Inferior parietal cortex (tissue), 1 donor: Measurements from ENCODE around the gene KRTAP10-6.
"Not testable (repeated sequence)": the region's sequence is repeated elsewhere in the genome, so short reads cannot be mapped to it uniquely, and the experiment has no call there.

Experiments
- DNase-seq: peaks from one replicate; pipeline ENCODE4 v3.0.0-alpha.2; 2016; ENCODE audit errors: extremely low spot score

Gene KRTAP10-6

DNA sequence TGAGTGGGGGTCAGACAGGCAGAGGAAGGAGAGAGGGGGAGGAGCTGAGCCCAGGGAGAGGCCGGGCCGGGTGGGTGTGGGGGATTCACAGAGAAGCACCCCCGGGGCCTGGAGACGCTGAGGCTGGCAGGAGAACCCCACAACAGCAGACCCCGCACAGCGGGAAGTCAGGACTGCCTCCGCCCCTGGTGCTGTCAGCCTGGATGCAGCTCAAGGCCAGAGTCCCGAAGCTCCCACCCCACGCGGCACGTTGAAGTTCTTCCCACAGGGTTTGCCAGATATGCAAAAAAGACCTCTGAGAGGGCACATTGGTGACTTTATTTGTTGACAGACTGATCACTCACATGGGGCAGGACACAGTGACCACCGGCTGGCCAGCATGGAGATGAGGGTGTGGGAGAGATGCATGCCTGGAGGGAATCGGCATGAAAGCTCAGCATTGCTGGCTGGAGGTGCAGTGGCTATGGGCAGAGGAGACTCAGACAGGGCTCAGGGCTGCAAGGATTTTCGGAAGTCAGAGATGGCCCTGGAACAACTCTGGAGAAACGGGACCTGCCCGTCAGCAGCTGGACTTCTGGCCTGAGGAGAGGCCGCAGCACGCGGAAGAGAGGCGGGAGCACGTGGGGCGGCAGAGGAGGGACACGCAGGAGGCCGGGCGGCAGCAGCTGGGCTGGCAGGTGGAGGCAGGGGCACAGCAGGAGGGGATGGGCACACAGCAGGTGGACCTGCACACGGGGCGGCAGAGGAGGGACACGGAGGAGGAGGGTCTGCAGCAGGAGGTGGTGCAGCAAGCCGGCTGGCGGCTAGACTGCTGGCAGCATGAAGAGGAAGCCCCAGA lies 34.6 kb downstream of the KRTAP10-6 start:
- DNase-seq, result no peak

DNA sequence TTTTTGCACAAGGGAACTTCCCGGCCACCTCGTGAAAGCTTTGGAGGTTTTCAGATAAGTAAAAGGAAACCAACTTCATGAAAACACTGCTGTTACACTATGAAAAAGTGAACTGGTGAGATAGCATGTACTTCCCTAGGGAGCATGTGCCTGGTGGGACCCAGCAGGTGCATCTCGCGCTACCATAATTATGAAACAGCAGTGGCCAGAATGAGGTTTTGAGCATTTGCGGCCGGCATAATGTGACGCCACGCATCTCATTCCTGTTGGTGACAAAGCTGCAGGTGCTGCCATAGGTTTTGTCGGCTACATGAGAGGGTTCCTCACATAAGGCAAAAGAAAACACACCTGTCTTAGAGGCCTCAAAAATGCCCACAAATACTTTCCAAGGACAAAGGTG lies 35.4 kb downstream of the KRTAP10-6 start:
- DNase-seq, result no peak

DNA sequence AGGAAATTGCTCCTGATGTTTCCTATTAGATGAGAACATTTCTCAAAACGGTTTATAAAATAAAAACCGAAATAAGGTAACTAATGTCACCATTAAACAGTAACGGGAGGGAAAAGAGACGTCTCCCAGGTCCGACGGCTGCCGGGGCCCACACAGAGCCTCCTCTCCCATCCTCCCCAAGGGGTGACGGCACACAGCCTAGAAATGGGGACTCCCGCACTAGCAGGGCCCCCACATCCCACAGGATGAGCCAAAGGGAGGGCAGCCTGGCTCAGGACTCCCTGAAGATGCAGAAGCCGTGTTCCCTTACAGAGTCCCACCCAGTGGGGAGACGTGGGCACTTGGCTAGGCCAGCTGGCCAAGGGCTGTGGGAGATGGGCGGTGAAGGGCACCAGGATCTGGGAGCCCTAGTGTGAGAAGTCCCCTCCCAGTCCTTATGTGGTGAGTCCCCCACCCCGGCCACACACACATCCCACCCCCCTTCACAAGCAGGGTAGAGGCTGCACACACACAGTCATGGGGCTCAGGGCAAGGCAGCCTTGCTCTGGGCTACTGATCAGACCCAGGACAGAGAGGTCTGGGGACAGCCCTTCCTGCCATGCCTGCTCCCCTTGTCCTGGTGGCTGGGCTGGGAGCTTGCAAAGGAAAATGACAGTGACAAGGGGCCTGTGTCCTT lies 37.0 kb downstream of the KRTAP10-6 start:
- DNase-seq, result no peak

DNA sequence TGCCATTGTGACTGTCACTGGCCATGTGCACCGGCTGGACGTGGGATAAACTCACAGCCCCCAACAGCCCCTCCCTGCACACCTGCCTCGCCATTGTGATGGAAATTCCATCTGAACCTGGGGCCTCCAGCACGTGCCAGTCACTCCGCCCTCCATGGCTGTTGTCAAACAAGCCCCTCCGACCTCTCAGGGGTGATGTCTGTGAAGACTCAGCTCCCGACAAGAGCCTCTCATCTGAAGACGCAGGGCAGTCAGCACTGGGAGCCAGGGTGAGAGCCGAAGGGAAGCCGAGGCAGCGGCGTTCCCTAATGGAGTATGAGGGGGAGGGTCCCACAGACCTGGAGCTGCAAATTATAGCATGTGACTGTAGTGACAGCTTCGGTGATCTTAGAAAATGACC lies 39.6 kb downstream of the KRTAP10-6 start:
- DNase-seq, result no peak

DNA sequence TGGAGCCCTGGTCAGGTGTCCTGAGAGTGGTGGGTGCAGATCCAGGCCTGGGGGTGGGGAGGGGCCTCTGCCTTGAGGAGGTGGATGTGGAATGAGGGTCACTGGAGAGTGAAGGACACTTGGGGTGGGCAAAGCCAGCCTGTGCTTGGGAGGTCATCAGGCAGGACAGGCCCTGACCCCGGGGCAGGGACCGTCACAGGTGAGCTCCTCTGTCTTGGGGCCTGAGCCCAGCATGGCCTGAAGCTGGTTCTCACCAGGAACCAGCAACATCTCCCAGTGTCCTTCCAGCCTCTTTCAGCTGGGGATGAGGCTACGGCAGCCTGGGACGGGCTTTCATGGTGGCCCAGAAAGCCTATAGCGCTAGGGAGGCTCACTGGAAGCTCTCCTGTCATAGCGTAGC lies 40.2 kb downstream of the KRTAP10-6 start:
- DNase-seq, result no peak

DNA sequence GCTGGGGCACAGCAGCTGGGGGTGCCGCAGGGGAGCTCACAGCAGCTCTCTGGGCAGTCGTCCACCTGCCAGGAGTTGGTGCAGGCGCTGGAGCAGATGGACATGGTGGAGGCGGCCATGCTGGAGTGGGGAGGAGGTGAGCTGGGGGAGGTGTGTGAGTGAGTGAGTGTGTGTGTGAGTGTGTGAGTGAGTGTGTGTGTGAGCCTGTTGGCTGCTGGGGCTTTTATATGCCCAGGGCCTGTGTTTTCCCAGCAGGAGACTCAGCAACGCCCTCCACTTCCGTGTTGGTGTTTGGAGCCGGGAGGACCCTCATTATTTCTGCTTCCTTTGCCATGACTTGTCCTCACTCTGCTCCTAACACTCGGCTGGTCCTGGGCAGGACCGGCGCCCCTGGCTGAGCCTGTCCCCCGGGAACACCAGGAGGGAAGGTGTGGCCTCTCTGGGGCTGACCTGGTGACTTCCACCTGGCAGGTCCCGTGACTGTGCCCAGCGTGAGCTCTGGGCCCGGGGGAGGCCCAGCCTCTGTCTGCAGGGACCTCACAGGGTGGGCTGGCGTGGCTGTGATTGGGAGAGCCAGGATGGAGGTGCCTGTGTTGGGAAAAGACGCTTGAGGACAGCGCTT lies 40.9 kb downstream of the KRTAP10-6 start, which contains the start of gene KRTAP10-2:
Gene KRTAP10-2, minus strand, starts transcription at position 166 of the 622 bp plus-strand sequence. Its CDS starts 47 bp downstream, at position 119.
- no peak for DNase-seq

DNA sequence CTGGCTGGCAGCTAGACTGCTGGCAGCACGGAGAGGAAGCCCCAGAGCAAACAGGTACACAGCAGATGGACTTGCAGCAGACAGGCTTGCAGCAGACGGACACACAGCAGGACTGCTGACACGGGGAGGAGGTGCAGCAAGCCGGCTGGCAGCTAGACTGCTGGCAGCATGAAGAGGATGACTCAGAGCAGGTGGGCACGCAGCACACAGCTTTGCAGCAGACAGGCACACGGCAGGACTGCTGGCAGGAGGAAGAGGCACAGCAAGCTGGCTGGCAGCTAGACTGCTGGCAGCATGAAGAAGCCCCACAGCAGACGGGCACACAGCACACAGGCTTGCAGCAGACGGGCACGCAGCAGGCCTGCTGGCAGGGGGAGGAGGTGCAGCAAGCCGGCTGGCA lies 41.5 kb downstream of the KRTAP10-6 start:
- DNase-seq, result no peak

DNA sequence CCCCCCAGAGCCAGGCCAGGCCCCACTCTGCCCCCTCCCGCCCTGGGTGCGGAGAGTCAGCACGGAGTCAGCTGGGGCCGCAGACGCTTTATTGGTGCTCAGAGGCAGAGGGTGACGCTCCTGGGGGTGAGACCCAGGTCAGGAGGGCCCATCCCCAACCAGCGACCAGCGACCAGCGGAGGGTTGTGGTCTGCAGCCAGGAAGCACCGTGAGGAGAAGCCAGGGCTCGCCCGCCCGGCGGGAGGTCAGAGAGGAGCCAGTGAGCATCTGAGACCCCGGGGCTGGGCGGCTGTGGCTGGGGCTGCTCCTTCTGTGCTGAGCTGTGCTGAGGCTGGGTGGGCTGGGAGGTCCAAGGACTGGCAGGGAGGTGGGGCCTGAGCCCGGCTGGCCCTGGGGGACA lies 42.0 kb downstream of the KRTAP10-6 start:
- DNase-seq, result not testable (repeated sequence)

DNA sequence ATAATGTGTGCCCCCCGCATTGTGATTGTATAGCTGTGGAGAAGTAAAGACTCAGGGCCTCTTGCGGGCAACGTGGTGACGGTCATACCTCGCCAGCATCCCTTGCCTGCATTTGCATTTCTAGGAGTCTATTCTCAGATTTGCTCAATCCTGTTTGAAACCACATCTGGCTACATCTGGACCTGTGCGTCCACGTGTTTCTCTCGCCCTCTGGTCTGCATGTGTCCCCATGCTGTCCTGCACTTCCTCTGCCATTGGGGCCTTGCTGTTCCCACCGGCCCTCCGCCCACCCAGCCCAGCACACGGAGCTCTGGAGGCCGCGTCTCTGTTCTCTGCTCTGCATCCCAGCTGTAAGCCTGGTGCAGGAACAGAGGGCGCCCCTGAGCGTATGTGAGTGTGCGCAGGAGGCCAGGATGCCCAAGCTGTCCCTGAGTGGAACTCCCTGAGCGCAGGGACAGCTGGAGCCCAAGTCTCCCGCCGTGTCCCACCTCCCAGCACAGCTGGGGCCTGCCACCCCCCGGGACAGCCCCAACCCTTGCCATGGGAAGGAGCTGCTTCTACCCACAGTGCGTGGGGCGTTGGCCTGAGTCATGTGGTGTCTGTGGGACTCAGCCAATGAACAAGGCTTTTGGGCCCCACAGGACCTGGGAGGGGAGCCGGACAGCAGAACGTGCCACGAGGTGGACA lies 42.6 kb downstream of the KRTAP10-6 start:
- DNase-seq, result no peak

DNA sequence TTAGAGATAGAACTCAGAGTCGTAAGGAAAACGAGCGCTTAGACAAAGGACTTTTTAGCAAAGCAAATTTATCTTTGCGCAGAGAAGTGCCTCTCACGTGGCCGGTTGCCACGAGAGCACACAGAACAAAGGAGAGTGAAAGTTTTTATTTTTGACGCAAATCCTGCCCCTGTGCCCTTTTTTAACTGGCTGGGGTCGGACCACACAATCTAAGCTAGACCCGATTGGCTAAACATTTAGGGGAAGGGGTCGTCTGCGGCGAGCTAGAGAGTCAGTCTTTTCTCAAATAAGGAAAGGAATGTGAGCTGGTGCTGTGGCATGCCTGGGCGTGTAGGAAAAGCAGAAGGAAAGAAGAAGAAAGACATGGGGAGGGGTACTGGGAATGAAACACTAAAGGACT lies 43.4 kb downstream of the KRTAP10-6 start:
- DNase-seq, result no peak

DNA sequence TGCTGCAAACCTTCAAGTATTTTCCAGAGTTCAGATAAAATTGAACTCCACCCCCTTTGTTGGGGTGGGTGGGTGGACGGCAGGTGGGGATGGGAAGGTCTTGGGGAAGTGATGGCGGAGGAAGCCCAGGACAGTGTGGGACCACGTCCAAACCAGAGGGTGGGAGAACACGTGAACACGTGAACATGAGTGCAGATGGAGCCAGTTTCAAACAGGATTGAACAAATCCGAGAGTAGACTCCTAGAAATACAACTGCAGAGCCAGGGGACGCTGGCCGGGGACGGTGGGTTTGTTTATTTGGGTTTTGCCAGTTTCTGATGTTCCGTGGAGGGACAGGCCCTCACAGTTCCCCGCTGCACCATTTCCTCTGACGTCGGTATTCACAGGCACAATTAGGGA lies 43.9 kb downstream of the KRTAP10-6 start:
- DNase-seq, result no peak

DNA sequence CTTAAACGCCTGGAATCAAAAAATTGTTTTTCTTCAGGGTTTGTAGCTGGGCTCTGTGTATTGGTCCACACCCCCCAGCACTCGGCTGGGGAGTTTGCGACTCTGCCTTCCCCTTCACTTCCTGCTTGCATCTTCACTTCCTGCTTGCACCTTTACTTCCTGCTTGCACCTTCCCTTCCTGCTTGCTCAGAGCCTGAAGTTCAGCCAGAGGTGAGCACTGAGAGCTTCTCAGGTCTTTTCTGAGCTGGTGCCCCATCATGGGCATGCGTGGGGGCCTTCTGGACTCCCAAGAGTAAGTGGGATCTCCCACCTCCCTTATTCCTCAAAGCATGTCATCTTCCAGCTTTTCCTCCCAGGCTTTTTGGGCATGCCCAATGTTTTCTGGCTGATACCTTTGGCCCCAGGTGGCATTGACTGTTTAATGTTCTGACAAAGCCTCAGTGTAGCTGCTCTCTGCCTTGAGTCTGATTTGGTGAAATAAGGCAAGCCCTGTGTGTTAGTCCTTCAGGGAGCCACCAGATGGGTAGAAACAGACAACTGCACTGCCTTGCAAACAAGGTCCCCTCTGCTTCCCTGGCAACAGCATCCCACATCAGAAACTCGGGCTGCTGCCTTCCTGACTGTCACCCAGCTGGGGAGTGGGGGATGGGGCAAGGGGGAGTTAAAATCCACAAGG lies 44.5 kb downstream of the KRTAP10-6 start:
- DNase-seq, result no peak

DNA sequence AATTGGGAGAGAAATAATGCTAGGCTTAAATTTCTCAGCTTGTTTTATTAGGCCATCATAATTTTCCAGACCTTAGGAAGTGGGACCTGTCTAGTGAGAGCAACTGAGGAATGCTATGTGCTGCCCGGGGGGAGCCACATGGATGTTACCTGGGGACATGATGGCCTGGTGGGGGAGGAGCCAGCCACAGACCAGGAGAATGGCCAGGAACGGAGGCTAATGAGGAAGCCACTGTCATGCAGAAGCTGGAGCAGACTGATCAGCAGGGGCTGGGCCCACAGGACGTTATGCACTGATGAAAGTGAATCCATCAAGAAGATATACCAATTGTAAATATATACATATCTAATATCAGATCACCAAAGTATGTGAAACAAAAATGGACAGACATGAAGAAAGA lies 47.7 kb downstream of the KRTAP10-6 start:
- no peak for DNase-seq

DNA sequence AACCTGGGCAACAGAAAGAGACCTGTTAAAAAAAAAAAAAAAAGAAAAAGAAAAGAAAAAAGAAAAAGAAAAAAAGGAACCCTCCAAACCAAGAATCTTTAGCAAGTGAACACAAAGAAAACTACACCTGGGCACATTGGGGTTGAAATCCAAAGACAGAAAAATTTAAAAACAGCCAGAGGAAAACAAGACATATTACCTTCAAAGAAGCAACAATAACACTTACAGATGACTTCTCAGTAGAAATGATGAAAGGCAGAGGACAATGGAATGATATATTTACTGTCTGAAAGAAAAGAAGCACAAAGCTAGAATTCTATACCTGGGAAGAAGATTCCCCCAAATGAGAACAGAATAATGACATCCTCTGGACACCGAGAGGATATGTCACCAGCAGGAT lies 49.6 kb downstream of the KRTAP10-6 start:
- DNase-seq, result no peak
